IPS-15b (cell line): ENCODE measurements around the gene PSMA3.
A peak's percentile ranks its signal among the peaks of the same experiment; 100 is the strongest.
"Not testable (repeated sequence)": the region's sequence is repeated elsewhere in the genome, so short reads cannot be mapped to it uniquely, and the experiment has no call there.

ENCODE experiments used
- H3K27me3 ChIP-seq: one replicate; pipeline ENCODE4 v1.6.1; 2013; ENCODE audit warnings: low read length; ENCODE audit not compliant: control insufficient read depth, insufficient read depth
- H3K36me3 ChIP-seq: one replicate; pipeline ENCODE4 v1.6.1; 2013; ENCODE audit warnings: low read length; ENCODE audit not compliant: control insufficient read depth, insufficient read depth
- H3K4me1 ChIP-seq: one replicate; pipeline ENCODE4 v1.6.1; 2013; ENCODE audit warnings: mild to moderate bottlenecking, low read length; ENCODE audit not compliant: control insufficient read depth, insufficient read depth
- H3K4me3 ChIP-seq: one replicate; pipeline ENCODE4 v1.5.1; 2013; ENCODE audit warnings: low read depth, low read length
- H3K9ac ChIP-seq: one replicate; pipeline ENCODE4 v1.6.1; 2013; ENCODE audit warnings: low read depth, mild to moderate bottlenecking, low read length
- H3K9me3 ChIP-seq: one replicate; pipeline ENCODE4 v1.6.1; 2013; ENCODE audit warnings: mild to moderate bottlenecking, low read length; ENCODE audit not compliant: control insufficient read depth, insufficient read depth

PSMA3 gene

DNA sequence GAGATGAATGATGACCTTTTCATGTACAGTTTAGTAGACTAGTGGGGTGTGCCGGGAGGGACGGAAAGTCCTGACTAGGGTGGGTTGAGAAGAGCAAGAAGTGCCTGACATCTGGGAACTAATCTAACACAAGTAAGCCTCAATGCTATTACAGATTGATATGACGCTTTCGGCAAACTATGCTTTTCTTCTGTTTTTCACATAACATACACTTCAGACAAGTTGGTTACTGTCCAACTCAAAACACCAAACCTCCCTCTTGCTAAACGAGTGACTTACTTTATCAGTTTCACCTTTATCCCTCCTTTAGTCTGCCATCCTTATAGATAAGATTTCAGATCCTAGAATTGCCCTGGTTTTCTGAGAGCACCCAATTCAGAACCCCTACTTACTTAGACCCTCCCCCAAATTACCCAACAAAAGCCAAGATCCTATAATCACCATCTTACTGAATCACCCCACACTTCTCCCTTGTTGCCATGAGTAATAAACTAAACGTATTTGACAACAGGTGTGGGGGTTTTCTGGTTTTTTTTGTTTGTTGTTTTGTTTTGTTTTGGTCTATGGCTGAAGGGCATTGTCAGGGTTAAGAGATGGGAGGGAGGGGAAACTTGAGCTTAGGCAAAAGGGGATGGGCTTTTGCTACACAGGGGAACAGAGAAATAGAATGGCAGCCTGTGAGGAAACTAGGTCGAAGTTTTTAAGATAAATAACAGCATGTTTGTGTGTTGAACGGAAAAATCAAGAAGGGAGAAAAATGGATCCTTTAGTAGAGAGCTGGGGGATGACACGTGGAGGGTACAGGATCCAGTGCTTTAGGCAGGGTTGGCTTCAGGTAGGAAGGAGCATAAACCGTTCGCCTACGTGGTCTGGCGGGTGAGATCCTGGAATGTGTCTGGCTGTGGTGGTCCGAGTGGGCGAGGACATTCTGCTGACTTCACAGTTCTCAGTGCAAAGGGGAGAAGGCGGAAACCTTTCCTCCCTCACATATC, 6.1 kb upstream of the PSMA3 start:
- no peak overlapping the region for H3K9ac ChIP-seq
- H3K4me1 ChIP-seq, result peaks cover 12% of the 10 kb centered on the region
- no peaks in the 10 kb centered on the region for H3K9me3 ChIP-seq
- no peaks in the 10 kb centered on the region for H3K27me3 ChIP-seq
- peak overlapping the region; percentile 43 for H3K4me3 ChIP-seq
- H3K36me3 ChIP-seq, result no peaks in the 10 kb centered on the region

DNA sequence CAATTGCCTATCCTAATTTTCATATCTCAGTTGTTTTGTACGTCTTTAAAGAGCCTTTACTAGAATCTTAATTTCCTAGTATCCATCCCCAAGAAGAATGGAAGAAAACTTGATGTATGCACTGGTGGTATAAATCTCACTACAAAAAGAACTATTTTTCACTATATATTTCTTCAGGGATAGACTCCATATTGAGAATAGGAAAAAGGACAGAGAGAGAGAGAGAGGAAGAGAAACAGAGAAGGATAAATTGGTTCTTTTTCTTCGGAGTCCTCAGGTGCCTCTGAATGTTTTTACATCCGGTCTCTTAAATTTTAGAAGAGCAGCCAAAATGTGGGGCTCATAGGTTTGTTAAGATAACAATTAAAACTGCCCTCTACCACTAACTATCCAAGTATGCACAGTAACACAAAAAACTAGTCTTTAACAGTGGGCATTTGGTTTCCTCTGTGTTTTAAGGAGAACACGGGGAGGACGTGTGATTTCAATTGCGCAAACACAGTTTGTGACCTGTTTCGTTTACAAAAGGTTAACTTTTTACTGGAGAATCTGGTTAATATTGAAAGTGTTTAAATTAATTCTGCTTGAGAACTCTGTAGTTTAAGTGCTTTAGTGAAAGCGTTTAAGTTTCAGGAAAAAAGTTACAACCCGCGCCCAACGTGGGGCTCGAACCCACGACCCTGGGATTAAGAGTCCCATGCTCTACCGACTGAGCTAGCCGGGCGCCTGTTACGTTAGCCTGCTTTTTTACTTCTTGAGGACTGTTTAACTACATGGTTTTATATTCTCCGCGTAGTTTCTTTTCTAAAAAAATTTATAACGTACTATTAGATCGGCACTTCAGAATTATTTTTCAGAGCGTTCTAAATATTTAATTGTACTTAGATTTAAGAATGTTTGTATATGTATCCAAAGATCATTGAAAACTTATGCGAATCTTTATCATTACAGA, 5.1 kb upstream of the PSMA3 start:
- no peak overlapping the region for H3K9ac ChIP-seq
- H3K36me3 ChIP-seq, result no peaks in the 10 kb centered on the region
- H3K4me3 ChIP-seq, result peak overlapping the region; percentile 91
- no peaks in the 10 kb centered on the region for H3K9me3 ChIP-seq
- no peaks in the 10 kb centered on the region for H3K27me3 ChIP-seq
- peaks cover 14% of the 10 kb centered on the region for H3K4me1 ChIP-seq

DNA sequence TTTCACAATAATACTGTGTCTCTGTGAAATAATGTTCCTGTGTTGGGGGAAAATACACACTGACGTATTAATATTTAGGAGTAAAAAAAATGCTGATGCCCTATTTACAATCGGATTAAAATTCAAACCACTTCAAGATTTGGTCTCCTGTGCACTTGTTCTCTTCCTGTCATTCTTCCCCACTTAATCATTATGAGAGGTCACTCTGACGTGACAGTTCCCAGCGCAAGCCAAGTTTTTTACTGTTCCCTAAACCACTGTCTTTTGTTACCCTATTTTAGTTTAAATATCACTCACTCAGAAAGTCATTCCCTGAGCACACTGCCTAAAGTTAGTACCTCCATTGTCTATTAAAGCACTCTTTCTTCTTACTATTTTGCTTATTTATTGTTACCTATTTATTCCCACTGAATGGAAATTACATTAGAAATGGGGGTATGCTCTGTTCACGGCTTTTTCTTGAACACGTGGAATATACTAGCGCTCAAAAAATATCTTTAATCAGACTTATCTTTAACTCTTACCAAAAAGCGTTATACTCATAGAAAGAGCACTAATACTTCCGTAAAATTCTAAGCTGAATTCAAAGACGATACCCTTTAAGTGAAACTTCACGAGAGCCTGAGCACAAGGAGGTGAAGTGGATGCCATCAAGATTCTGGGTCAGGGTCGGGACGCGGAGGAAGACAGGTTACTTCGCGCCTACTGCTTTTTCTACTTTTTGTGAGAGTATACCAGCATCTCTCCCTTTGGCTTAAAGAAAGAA, 670 bp upstream of the PSMA3 start:
- H3K4me1 ChIP-seq, result peaks cover 8% of the 10 kb centered on the region
- no peaks in the 10 kb centered on the region for H3K36me3 ChIP-seq
- H3K9ac ChIP-seq, result peak overlapping the region; percentile 72
- H3K27me3 ChIP-seq, result no peaks in the 10 kb centered on the region
- H3K4me3 ChIP-seq, result peak overlapping the region; percentile 72
- H3K9me3 ChIP-seq, result no peaks in the 10 kb centered on the region

DNA sequence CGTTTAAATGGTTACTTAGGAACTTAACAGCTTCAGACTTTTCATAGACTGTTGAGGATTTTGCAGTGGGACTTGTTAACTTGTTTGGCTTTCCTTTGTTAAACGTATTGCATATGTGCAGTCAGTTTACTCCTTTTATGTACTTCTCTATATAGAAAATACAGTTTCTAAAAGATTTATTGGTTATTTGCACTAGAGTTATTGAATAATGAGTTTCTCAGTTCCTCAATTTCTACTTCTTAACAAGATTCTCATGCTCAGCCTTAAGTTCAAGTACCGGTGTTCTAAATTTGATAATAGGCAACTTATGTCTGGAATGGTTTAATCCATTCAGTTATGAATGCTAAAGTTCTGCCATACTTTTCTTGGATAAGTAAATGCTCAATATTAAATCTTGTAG, 919 bp downstream of the PSMA3 start:
- Histone ChIP-seq H3K4me1 (peaks cover 5% of the 10 kb centered on the region), H3K9me3 (no peaks in the 10 kb centered on the region), H3K9ac (peak overlapping the region; percentile 97), H3K4me3 (peak overlapping the region; percentile 66), H3K27me3 (no peaks in the 10 kb centered on the region), H3K36me3 (no peaks in the 10 kb centered on the region)

DNA sequence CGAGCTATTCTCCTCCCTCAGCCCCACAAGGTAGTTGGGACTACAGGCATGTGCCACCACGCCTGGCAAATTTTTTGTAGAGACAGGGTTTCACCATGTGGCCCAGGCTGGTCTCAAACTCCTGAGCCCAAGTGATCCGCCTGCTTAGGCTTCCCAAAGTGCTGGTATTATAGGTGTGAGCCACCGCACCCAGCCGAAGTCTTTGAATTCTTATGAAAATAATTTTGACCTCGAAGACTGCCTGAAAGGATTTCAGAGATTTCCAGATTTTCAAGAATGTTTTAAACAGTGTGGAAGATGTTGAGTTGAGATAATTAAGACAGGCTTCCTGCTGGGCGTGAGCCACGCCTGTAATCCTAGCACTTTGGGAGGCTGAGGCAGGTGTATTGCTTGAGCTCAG, 5.0 kb downstream of the PSMA3 start:
- Histone ChIP-seq H3K4me1 (no peaks in the 10 kb centered on the region), H3K9me3 (no peaks in the 10 kb centered on the region), H3K27me3 (no peaks in the 10 kb centered on the region), H3K4me3 (no peak overlapping the region), H3K9ac (no peak overlapping the region), H3K36me3 (peaks cover 12% of the 10 kb centered on the region)

DNA sequence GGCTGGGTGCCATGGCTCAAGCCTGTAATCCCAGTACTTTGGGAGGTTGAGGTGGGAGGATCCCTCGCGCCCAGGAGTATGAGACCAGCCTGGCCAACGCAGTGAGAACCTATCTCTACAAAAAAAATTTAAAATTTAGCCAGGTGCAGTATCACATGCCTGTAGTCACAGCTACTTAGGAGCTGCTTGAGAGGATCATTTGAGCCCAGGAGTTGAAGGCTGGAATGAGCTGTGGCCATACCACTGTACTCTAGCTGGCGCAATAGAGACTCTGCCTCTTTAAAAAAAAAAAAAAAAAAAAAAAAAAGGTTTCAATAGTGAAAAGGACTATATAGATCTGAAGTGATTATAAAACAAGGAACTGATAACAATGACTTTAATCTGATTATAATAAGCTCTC, 13.5 kb downstream of the PSMA3 start:
- H3K4me1 ChIP-seq, result no peaks in the 10 kb centered on the region
- H3K36me3 ChIP-seq, result peaks cover 39% of the 10 kb centered on the region
- H3K9me3 ChIP-seq, result no peaks in the 10 kb centered on the region
- no peak overlapping the region for H3K4me3 ChIP-seq
- H3K9ac ChIP-seq, result no peak overlapping the region
- H3K27me3 ChIP-seq, result no peaks in the 10 kb centered on the region

DNA sequence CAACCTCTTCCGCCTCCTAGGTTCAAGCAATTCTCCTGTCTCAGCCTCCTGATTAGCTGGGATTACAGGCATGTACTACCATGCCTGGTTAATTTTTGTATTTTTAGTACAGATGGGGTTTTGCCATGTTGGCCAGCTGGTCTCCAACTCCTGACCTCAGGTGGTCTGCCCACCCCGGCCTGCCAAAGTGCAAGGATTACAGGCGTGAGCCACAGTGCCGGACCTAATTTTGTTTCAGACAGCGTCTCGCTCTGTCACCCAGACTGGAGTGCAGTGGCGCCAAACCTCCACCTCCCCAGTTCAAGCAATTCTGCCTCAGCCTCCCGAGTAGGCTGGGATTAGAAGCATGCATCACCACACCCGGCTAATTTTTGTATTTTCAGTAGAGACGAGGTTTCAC, 17.4 kb downstream of the PSMA3 start:
- H3K36me3 ChIP-seq, result peaks cover 38% of the 10 kb centered on the region
- not testable (repeated sequence) for H3K4me3 ChIP-seq, H3K9me3 ChIP-seq, H3K4me1 ChIP-seq, H3K9ac ChIP-seq, H3K27me3 ChIP-seq

DNA sequence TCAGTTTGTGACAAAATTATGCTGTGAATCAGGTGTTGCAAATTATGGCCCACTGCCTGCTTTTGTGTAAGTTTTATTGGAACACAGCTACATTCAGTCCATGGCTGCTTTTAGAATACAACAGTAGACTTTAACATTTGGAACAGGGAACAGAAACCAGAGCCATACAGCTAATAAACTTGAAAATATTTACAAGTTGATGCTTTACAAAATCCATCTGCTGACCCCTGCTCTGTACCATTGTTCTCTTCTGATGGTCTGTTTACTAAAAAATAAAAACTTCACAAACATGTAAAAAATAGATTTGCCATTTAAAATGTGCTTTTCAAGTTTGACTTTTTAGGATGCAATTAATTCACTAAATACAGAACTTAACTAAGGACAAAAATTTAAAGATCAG, 20.8 kb downstream of the PSMA3 start:
- Histone ChIP-seq H3K9me3 (no peaks in the 10 kb centered on the region), H3K36me3 (peaks cover 39% of the 10 kb centered on the region), H3K4me3 (no peak overlapping the region), H3K4me1 (no peaks in the 10 kb centered on the region), H3K9ac (no peak overlapping the region), H3K27me3 (no peaks in the 10 kb centered on the region)

DNA sequence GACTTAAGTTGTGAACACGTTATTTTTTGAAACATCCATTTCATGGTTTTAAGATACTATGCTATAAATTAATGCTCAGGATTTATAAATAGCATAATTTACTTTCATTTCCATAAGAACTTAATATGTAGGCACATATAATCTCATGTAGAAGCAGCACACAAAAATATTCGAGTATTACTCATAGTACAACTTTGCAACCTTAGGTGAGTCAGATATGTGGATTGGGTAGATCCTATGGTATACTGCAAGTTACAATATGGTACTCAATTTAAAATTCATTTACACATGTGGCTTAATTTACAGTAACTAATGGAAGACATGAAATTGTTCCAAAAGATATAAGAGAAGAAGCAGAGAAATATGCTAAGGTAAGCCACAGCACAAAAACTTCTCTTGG, 26.0 kb downstream of the PSMA3 start:
- H3K36me3 ChIP-seq, result peaks cover 23% of the 10 kb centered on the region
- H3K9ac ChIP-seq, result no peak overlapping the region

DNA sequence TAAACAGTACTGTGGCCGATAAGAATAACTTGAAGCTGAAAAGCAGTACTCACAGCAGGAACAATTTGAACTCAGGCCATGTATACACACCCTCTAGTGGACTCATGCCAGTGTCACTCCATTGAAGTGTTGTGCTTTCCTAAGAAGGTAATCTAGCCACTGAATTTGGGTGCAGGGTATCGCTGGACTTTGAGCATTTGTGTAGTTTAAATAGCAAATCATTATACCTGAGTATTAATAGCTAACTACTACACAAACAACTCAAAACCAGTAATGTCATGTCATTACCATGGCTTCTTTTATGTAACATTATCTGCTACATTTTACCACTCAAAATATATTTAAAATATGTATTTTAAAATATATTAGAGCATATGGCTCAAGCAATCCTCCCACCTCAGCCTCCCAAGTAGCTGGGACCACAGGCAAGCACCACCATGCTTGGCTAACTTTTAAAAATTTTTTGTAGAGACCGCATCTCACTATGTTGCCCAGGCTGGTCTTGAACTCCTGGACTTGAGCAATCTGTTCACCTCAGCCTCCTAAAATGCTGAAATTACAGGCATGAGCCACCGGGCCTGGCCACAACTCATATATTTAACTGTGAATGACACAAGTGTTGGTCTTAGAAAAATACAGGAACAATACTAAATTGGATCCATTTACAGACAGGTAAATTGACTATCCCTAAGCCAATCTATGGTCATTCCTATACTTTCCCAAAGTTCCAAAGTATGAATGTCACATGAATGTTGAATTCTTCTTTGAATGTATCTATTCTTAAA, 28.1 kb downstream of the PSMA3 start:
- Histone ChIP-seq H3K36me3 (peaks cover 16% of the 10 kb centered on the region), H3K9ac (no peak overlapping the region), H3K9me3 (no peaks in the 10 kb centered on the region), H3K4me1 (no peaks in the 10 kb centered on the region), H3K4me3 (no peak overlapping the region), H3K27me3 (no peaks in the 10 kb centered on the region)

More for the DNA sequence above, 26.0 kb downstream of the PSMA3 start:
- H3K9me3 ChIP-seq, result no peaks in the 10 kb centered on the region
- no peak overlapping the region for H3K4me3 ChIP-seq
- no peaks in the 10 kb centered on the region for H3K4me1 ChIP-seq
- H3K27me3 ChIP-seq, result no peaks in the 10 kb centered on the region
